ENCODE results near the gene TRHDE. TPM values are rescaled to one million over a fixed set of nuclear protein-coding genes. Genes with fewer than 3 reads are reported as not detected.

The TRHDE gene
- total and polyA plus RNA-seq, 4 donors, result 0.13 to 2.3 (median 1.0) TPM

GRCh38 chr12:72388322-72388721 is 116.2 kb downstream of the TRHDE start:
- Histone ChIP-seq H3K27ac (ENCODE audit: low read depth in 1 of 2, low read length in 2 of 2) (no peak overlapping the region), H3K4me3 (ENCODE audit: low read length in 2 of 2) (no peak overlapping the region), H3K36me3 (ENCODE audit: control insufficient read depth in 1 of 2, insufficient read depth in 2 of 2, low read length in 1 of 2) (no peaks in the 10 kb centered on the region), H3K4me1 (ENCODE audit: control insufficient read depth in 1 of 2, insufficient read depth in 2 of 2, low read length in 2 of 2) (no peaks in the 10 kb centered on the region), H3K27me3 (ENCODE audit: control insufficient read depth in 1 of 2, insufficient read depth in 2 of 2, low read length in 1 of 2) (no peaks in the 10 kb centered on the region), H3K9me3 (ENCODE audit: control insufficient read depth, low read length) (no peaks in the 10 kb centered on the region)
- no peak for ATAC-seq (ENCODE audit: low FRiP score)
- intact Hi-C loops (cut with DNase I), result no loop called here
- DNase-seq, result no peak

GRCh38 chr12:72390146-72390545 is 118.0 kb downstream of the TRHDE start:
- Histone ChIP-seq H3K27ac (ENCODE audit: low read depth in 1 of 2, low read length in 2 of 2) (no peak overlapping the region), H3K9me3 (ENCODE audit: control insufficient read depth, low read length) (no peaks in the 10 kb centered on the region), H3K36me3 (ENCODE audit: control insufficient read depth in 1 of 2, insufficient read depth in 2 of 2, low read length in 1 of 2) (no peaks in the 10 kb centered on the region), H3K27me3 (ENCODE audit: control insufficient read depth in 1 of 2, insufficient read depth in 2 of 2, low read length in 1 of 2) (no peaks in the 10 kb centered on the region), H3K4me1 (ENCODE audit: control insufficient read depth in 1 of 2, insufficient read depth in 2 of 2, low read length in 2 of 2) (no peaks in the 10 kb centered on the region), H3K4me3 (ENCODE audit: low read length in 2 of 2) (no peak overlapping the region)
- no peak for DNase-seq
- WGBS, 2 donors, result 92 to 95% methylated on average over 1 of the region's 1 CpG
- intact Hi-C loops (cut with DNase I), result no loop called here
- ATAC-seq (ENCODE audit: low FRiP score), result no peak

GRCh38 chr12:72406111-72406510 is 133.9 kb downstream of the TRHDE start:
- H3K4me3 ChIP-seq (ENCODE audit: low read length in 2 of 2), result no peak overlapping the region
- no peak overlapping the region for H3K27ac ChIP-seq (ENCODE audit: low read depth in 1 of 2, low read length in 2 of 2)
- H3K27me3 ChIP-seq (ENCODE audit: control insufficient read depth in 1 of 2, insufficient read depth in 2 of 2, low read length in 1 of 2), result no peaks in the 10 kb centered on the region
- intact Hi-C loops (cut with DNase I), result no loop called here
- no peaks in the 10 kb centered on the region for H3K36me3 ChIP-seq (ENCODE audit: control insufficient read depth in 1 of 2, insufficient read depth in 2 of 2, low read length in 1 of 2)
- DNase-seq (no peak), ATAC-seq (ENCODE audit: low FRiP score) (no peak)
- H3K9me3 ChIP-seq (ENCODE audit: control insufficient read depth, low read length), result no peaks in the 10 kb centered on the region
- no peaks in the 10 kb centered on the region for H3K4me1 ChIP-seq (ENCODE audit: control insufficient read depth in 1 of 2, insufficient read depth in 2 of 2, low read length in 2 of 2)
- WGBS, 2 donors, result 8 to 19% methylated on average over 2 of the region's 2 CpGs

- DNase-seq (no peak), ATAC-seq (ENCODE audit: low FRiP score) (no peak)
- 86 to 90% methylated on average over 7 of the region's 7 CpGs for WGBS, 2 donors
- H3K4me3 ChIP-seq (ENCODE audit: low read length in 2 of 2), result no peak overlapping the region
- no peaks in the 10 kb centered on the region for H3K27me3 ChIP-seq (ENCODE audit: control insufficient read depth in 1 of 2, insufficient read depth in 2 of 2, low read length in 1 of 2)
- H3K36me3 ChIP-seq (ENCODE audit: control insufficient read depth in 1 of 2, insufficient read depth in 2 of 2, low read length in 1 of 2), result no peaks in the 10 kb centered on the region
- H3K9me3 ChIP-seq (ENCODE audit: control insufficient read depth, low read length), result peaks cover 2% of the 10 kb centered on the region
- intact Hi-C loops (cut with DNase I), result no loop called here
- H3K27ac ChIP-seq (ENCODE audit: low read depth in 1 of 2, low read length in 2 of 2), result no peak overlapping the region
- H3K4me1 ChIP-seq (ENCODE audit: control insufficient read depth in 1 of 2, insufficient read depth in 2 of 2, low read length in 2 of 2), result no peaks in the 10 kb centered on the region
Observed at GRCh38 chr12:72432037-72432604, 160.0 kb downstream of the TRHDE start.

GRCh38 chr12:72433298-72433697 is 161.1 kb downstream of the TRHDE start:
- DNase-seq, result no peak
- intact Hi-C loops (cut with DNase I), result no loop called here
- no peak overlapping the region for H3K27ac ChIP-seq (ENCODE audit: low read depth in 1 of 2, low read length in 2 of 2)
- 91 to 96% methylated on average over 1 of the region's 1 CpG for WGBS, 2 donors
- no peaks in the 10 kb centered on the region for H3K27me3 ChIP-seq (ENCODE audit: control insufficient read depth in 1 of 2, insufficient read depth in 2 of 2, low read length in 1 of 2)
- H3K4me3 ChIP-seq (ENCODE audit: low read length in 2 of 2), result no peak overlapping the region
- no peak for ATAC-seq (ENCODE audit: low FRiP score)
- H3K36me3 ChIP-seq (ENCODE audit: control insufficient read depth in 1 of 2, insufficient read depth in 2 of 2, low read length in 1 of 2), result no peaks in the 10 kb centered on the region
- peaks cover 2% of the 10 kb centered on the region for H3K9me3 ChIP-seq (ENCODE audit: control insufficient read depth, low read length)
- H3K4me1 ChIP-seq (ENCODE audit: control insufficient read depth in 1 of 2, insufficient read depth in 2 of 2, low read length in 2 of 2), result no peaks in the 10 kb centered on the region

- intact Hi-C loops (cut with DNase I), result no loop called here
- WGBS, 2 donors, result 82 to 93% methylated on average over 1 of the region's 1 CpG
- Histone ChIP-seq H3K27me3 (ENCODE audit: control insufficient read depth in 1 of 2, insufficient read depth in 2 of 2, low read length in 1 of 2) (no peaks in the 10 kb centered on the region), H3K36me3 (ENCODE audit: control insufficient read depth in 1 of 2, insufficient read depth in 2 of 2, low read length in 1 of 2) (no peaks in the 10 kb centered on the region), H3K4me1 (ENCODE audit: control insufficient read depth in 1 of 2, insufficient read depth in 2 of 2, low read length in 2 of 2) (no peaks in the 10 kb centered on the region), H3K9me3 (ENCODE audit: control insufficient read depth, low read length) (peaks cover 2% of the 10 kb centered on the region), H3K27ac (ENCODE audit: low read depth in 1 of 2, low read length in 2 of 2) (no peak overlapping the region), H3K4me3 (ENCODE audit: low read length in 2 of 2) (no peak overlapping the region)
- DNase-seq (no peak), ATAC-seq (ENCODE audit: low FRiP score) (no peak)
Observed at GRCh38 chr12:72434999-72435398, 162.8 kb downstream of the TRHDE start.

DNA sequence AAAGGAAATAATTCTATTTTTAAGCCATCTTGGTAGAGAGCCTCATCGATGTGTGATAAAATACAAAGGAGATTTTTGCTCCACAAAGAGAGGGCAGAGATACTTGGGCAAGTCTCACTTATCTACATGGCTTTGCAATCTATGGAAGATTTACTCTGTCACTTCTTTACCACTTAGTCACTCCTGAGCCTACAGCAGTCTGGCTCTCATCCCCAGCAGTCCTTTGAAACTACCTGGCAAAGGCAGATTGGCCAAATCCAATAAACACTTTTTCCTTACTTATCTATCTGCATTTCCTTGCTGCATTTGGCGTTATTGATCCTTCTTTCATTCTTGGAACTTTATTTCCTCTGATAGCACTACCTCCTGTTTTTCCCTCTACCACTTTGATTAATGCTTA is 170.0 kb downstream of the TRHDE start:
- ATAC-seq (ENCODE audit: low FRiP score), result no peak
- no peak for DNase-seq
- intact Hi-C loops (cut with DNase I), result no loop called here
- H3K4me1 ChIP-seq (ENCODE audit: control insufficient read depth in 1 of 2, insufficient read depth in 2 of 2, low read length in 2 of 2), result no peaks in the 10 kb centered on the region
- no peaks in the 10 kb centered on the region for H3K27me3 ChIP-seq (ENCODE audit: control insufficient read depth in 1 of 2, insufficient read depth in 2 of 2, low read length in 1 of 2)
- no peak overlapping the region for H3K4me3 ChIP-seq (ENCODE audit: low read length in 2 of 2)
- WGBS, 2 donors, result 91 to 92% methylated on average over 2 of the region's 2 CpGs
- H3K36me3 ChIP-seq (ENCODE audit: control insufficient read depth in 1 of 2, insufficient read depth in 2 of 2, low read length in 1 of 2), result no peaks in the 10 kb centered on the region
- no peaks in the 10 kb centered on the region for H3K9me3 ChIP-seq (ENCODE audit: control insufficient read depth, low read length)
- H3K27ac ChIP-seq (ENCODE audit: low read depth in 1 of 2, low read length in 2 of 2), result no peak overlapping the region

DNA sequence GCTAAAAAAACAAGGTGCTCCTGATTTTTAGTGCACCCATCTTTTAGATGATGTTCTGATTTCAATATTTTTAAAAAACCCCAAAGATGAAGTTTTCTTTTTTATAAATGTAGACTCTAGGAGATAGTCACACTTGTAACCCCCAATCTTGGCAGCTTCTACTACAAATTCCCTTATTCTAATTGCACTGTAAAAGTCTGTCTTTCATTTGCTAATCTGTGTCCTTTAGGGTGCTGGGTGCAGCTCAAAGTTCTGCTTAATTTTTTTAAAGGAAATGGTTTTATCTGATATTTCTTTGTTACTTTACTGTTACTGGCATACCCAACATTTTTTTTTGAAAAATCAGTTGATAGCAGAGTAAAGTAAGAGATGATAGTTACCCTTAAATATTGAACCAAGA is 172.0 kb downstream of the TRHDE start:
- Histone ChIP-seq H3K27me3 (ENCODE audit: control insufficient read depth in 1 of 2, insufficient read depth in 2 of 2, low read length in 1 of 2) (no peaks in the 10 kb centered on the region), H3K4me3 (ENCODE audit: low read length in 2 of 2) (no peak overlapping the region), H3K27ac (ENCODE audit: low read depth in 1 of 2, low read length in 2 of 2) (no peak overlapping the region), H3K36me3 (ENCODE audit: control insufficient read depth in 1 of 2, insufficient read depth in 2 of 2, low read length in 1 of 2) (no peaks in the 10 kb centered on the region), H3K4me1 (ENCODE audit: control insufficient read depth in 1 of 2, insufficient read depth in 2 of 2, low read length in 2 of 2) (no peaks in the 10 kb centered on the region), H3K9me3 (ENCODE audit: control insufficient read depth, low read length) (no peaks in the 10 kb centered on the region)
- no peak for ATAC-seq (ENCODE audit: low FRiP score)
- intact Hi-C loops (cut with DNase I), result no loop called here
- DNase-seq, result no peak

GRCh38 chr12:72444566-72444965 is 172.4 kb downstream of the TRHDE start:
- H3K9me3 ChIP-seq (ENCODE audit: control insufficient read depth, low read length), result no peaks in the 10 kb centered on the region
- 94 to 95% methylated on average over 2 of the region's 2 CpGs for WGBS, 2 donors
- ATAC-seq (ENCODE audit: low FRiP score) (no peak), DNase-seq (no peak)
- H3K4me1 ChIP-seq (ENCODE audit: control insufficient read depth in 1 of 2, insufficient read depth in 2 of 2, low read length in 2 of 2), result no peaks in the 10 kb centered on the region
- intact Hi-C loops (cut with DNase I), result no loop called here
- no peaks in the 10 kb centered on the region for H3K27me3 ChIP-seq (ENCODE audit: control insufficient read depth in 1 of 2, insufficient read depth in 2 of 2, low read length in 1 of 2)
- H3K36me3 ChIP-seq (ENCODE audit: control insufficient read depth in 1 of 2, insufficient read depth in 2 of 2, low read length in 1 of 2), result no peaks in the 10 kb centered on the region
- H3K27ac ChIP-seq (ENCODE audit: low read depth in 1 of 2, low read length in 2 of 2), result no peak overlapping the region
- H3K4me3 ChIP-seq (ENCODE audit: low read length in 2 of 2), result no peak overlapping the region
